HepG2 (cell line): Measurements from ENCODE around the gene HOXB5. TPM values are rescaled to one million over a fixed set of nuclear protein-coding genes. Genes with fewer than 3 reads are reported as not detected.

Experiments
- ATAC-seq: fragments of 200-7000 bp; cut with Tn5 transposase; 3 replicates; pipeline ENCODE4 v1.9.1; 2020; ENCODE audit warnings: mild to moderate bottlenecking, moderate library complexity
- BruUV-seq: library from RNA; stranded (reverse); fragments of 400-500 nt; replicated peaks from 2 replicates; lab custom pipeline; 2021; lab: Mats Ljungman, UMichigan
- CTCF ChIA-PET: fragments of 300-600 bp; formaldehyde crosslinking; extraction: SDS; loops from one replicate; lab custom pipeline; 2021; ENCODE audit warnings: low total read pairs, inconsistent platforms, low intra/inter-chr PET ratio; lab: Yijun Ruan, JAX
- POLR2A ChIA-PET: fragments of 350-600 bp; sonication (Branson Sonifier 250); formaldehyde crosslinking; loops from one replicate; lab custom pipeline; 2020; ENCODE audit warnings: antibody characterized with exemption, inconsistent platforms; lab: Yijun Ruan, JAX
- DNase-seq: peaks from one replicate; pipeline ENCODE4 v3.0.0-alpha.2; 2015; ENCODE audit warnings: low spot score
- FAIRE-seq: peaks from 3 replicates; lab custom pipeline; 2011; peaks lifted over from hg19 to GRCh38; lab: Jason Lieb, UNC
- H2AFZ ChIP-seq: one replicate; pipeline ENCODE4 v1.6.1; 2011; ENCODE audit warnings: low read length, inconsistent platforms
- H3K27ac ChIP-seq: fragments of 300-600 bp; 3 replicates; pipeline ENCODE4 v1.8.0; 2011; ENCODE audit warnings: mixed run types, mild to moderate bottlenecking, mixed read lengths, low read length, inconsistent platforms; ENCODE audit not compliant: insufficient read depth; ENCODE audit errors: extremely low read length
- H3K27me3 ChIP-seq, 2 experiments: fragments of 200-600 bp in 1 of 2; 2 replicates in 1 of 2; 3 replicates in 1 of 2; pipeline versions ENCODE4 v1.6.0 to v1.8.0; 2011; ENCODE audit warnings: low read length in 2 of 2, mild to moderate bottlenecking in 2 of 2, moderate library complexity in 2 of 2, inconsistent platforms in 1 of 2; ENCODE audit not compliant: insufficient read depth in 2 of 2, control insufficient read depth in 1 of 2
- H3K36me3 ChIP-seq, 2 experiments: fragments of 200-600 bp in 1 of 2; replicated peaks in 1 of 2; 2 replicates in 1 of 2; 3 replicates in 1 of 2; pipeline versions ENCODE4 v1.5.1 to v1.8.0; 2011; ENCODE audit warnings: low read length in 2 of 2, inconsistent platforms in 1 of 2; ENCODE audit not compliant: insufficient read depth in 2 of 2, control insufficient read depth in 1 of 2
- H3K4me1 ChIP-seq: 2 replicates; pipeline ENCODE4 v1.5.1; 2012; ENCODE audit warnings: low read length, inconsistent platforms; ENCODE audit not compliant: insufficient read depth
- H3K4me2 ChIP-seq: 2 replicates; pipeline ENCODE4 v1.6.0; 2011; ENCODE audit warnings: low read depth, low read length, inconsistent platforms
- H3K4me3 ChIP-seq, 3 experiments: fragments of 200-600 bp in 1 of 3; sonication (generic), shearing (Covaris generic) in 1 of 3; replicated peaks in 1 of 3; 2 replicates each; pipeline ENCODE4 v1.5.1; 2011 to 2016; ENCODE audit warnings: low read length in 3 of 3, inconsistent platforms in 2 of 3, low read depth in 2 of 3, mild to moderate bottlenecking in 2 of 3, control low read depth in 1 of 3, mixed read lengths in 1 of 3; ENCODE audit not compliant: insufficient read depth in 1 of 3
- H3K79me2 ChIP-seq: one replicate; pipeline ENCODE4 v1.6.1; 2011; ENCODE audit warnings: low read length, inconsistent platforms; ENCODE audit not compliant: insufficient read depth
- H3K9ac ChIP-seq: 2 replicates; pipeline ENCODE4 v1.6.0; 2011; ENCODE audit warnings: mild to moderate bottlenecking, low read depth, low read length, inconsistent platforms; ENCODE audit not compliant: insufficient read depth
- H3K9me3 ChIP-seq: 2 replicates; pipeline ENCODE4 v1.5.1; 2012; ENCODE audit warnings: mild to moderate bottlenecking, low read length
- H4K20me1 ChIP-seq: 2 replicates; pipeline ENCODE4 v1.6.0; 2011; ENCODE audit warnings: inconsistent platforms, mild to moderate bottlenecking, low read length, moderate library complexity; ENCODE audit not compliant: insufficient read depth
- CCAR2 ChIP-seq: fragments of 200-400 bp; formaldehyde crosslinking; optimal IDR thresholded peaks from 2 replicates; pipeline ENCODE3; 2018; ENCODE audit warnings: low read depth, mild to moderate bottlenecking, low read length, moderate library complexity
- DPF2 ChIP-seq: sonication (generic); formaldehyde crosslinking; IDR thresholded peaks from 2 replicates; pipeline ENCODE4 v1.4.0; 2020; ENCODE audit warnings: mild to moderate bottlenecking, low read depth, missing genetic modification reagents, borderline replicate concordance
- EHMT2 ChIP-seq: fragments of 200-600 bp; sonication (generic); IDR thresholded peaks from 2 replicates; pipeline ENCODE4 v1.7.0; 2017; ENCODE audit warnings: antibody characterized with exemption, low read depth, low read length, borderline replicate concordance
- ETS1 ChIP-seq: sonication (generic); formaldehyde crosslinking; IDR thresholded peaks from 2 replicates; pipeline ENCODE4 v1.4.0; 2020; ENCODE audit warnings: missing genetic modification reagents
- FOXP1 ChIP-seq, 2 experiments: fragments of 450-650 bp in 1 of 2; IDR thresholded peaks; 2 replicates each; pipeline ENCODE4 v1.6.1; 2017 to 2018; ENCODE audit warnings: antibody characterized with exemption in 1 of 2
- MXD3 ChIP-seq: IDR thresholded peaks from 2 replicates; pipeline ENCODE4 v1.6.1; 2016; ENCODE audit warnings: mild to moderate bottlenecking, missing biosample characterization, missing genetic modification reagents
- NONO ChIP-seq, 2 experiments: fragments of 450-650 bp in 1 of 2; sonication (generic) in 1 of 2; formaldehyde crosslinking in 1 of 2; IDR thresholded peaks in 1 of 2; conservative IDR thresholded peaks in 1 of 2; 2 replicates each; pipeline versions ENCODE4 v1.6.1 to v1.8.0; 2017 to 2022; ENCODE audit warnings: mild to moderate bottlenecking in 1 of 2, missing genetic modification reagents in 1 of 2, moderate library complexity in 1 of 2
- SNAI1 ChIP-seq: sonication (generic); formaldehyde crosslinking; IDR thresholded peaks from 2 replicates; pipeline ENCODE4 v1.5.0; 2020; ENCODE audit warnings: mild to moderate bottlenecking, missing genetic modification reagents, borderline replicate concordance
- TRIM24 ChIP-seq: sonication (generic); formaldehyde crosslinking; IDR thresholded peaks from 2 replicates; pipeline ENCODE4 v1.8.0; 2022; ENCODE audit warnings: mild to moderate bottlenecking, missing genetic modification reagents
- YY1 ChIP-seq: IDR thresholded peaks from 2 replicates; pipeline ENCODE4 v1.6.1; 2011; ENCODE audit warnings: low read length, low read depth, moderate library complexity, mild to moderate bottlenecking; ENCODE audit not compliant: insufficient read depth, insufficient replicate concordance
- ZFP90 ChIP-seq: sonication (generic); formaldehyde crosslinking; IDR thresholded peaks from 2 replicates; pipeline ENCODE4 v1.8.0; 2022; ENCODE audit warnings: missing genetic modification reagents, mild to moderate bottlenecking, inconsistent platforms, borderline replicate concordance
- ZNF234 ChIP-seq: sonication (generic); formaldehyde crosslinking; conservative IDR thresholded peaks from 2 replicates; pipeline ENCODE4 v1.5.1; 2020; ENCODE audit warnings: mild to moderate bottlenecking, missing genetic modification reagents
- ZNF263 ChIP-seq: sonication (generic); formaldehyde crosslinking; IDR thresholded peaks from 2 replicates; pipeline ENCODE4 v1.4.0; 2020; ENCODE audit warnings: missing genetic modification reagents
- ZNF468 ChIP-seq: sonication (generic); formaldehyde crosslinking; IDR thresholded peaks from 2 replicates; pipeline ENCODE4 v1.8.0; 2022; ENCODE audit warnings: mild to moderate bottlenecking, moderate library complexity, missing genetic modification reagents
- ZNF598 ChIP-seq: sonication (generic); formaldehyde crosslinking; IDR thresholded peaks from 2 replicates; pipeline ENCODE4 v1.5.1; 2020; ENCODE audit warnings: mild to moderate bottlenecking, missing genetic modification reagents, borderline replicate concordance
- ZNF75D ChIP-seq: sonication (generic); formaldehyde crosslinking; IDR thresholded peaks from 2 replicates; pipeline ENCODE4 v1.8.1; 2023; ENCODE audit warnings: missing genetic modification reagents, mild to moderate bottlenecking, borderline replicate concordance
- WGBS: methylation state at CpG from one replicate; pipeline ENCODE4 v1.1.6; 2017; ENCODE audit warnings: low lambda C conversion rate; 5-methylcytosine and 5-hydroxymethylcytosine counted together
- in situ Hi-C: cut with HindIII; loops from 2 replicates; pipeline ENCODE4 v1.10.0; 2017; ENCODE audit warnings: low pct_unique_long_range_greater_than_20kb; ENCODE audit not compliant: extremely low pct_ligation_motif_present
- intact Hi-C: fragments of 100-400 bp; cut with micrococcal nuclease; formaldehyde crosslinking; loops from one replicate; pipeline ENCODE4 v1.10.0; 2022; ENCODE audit not compliant: unreplicated experiment
- polyA plus RNA-seq, 8 experiments: library from polyadenylated mRNA; depleted of rRNA in 3 of 8; stranded (reverse) in 7 of 8; unstranded in 1 of 8; fragments of >200 nt; fragmentation: Illumina TruSeq in 4 of 8; extraction: Trizol in 4 of 8; gene quantifications; 2 replicates each; pipeline versions ENCODE4 v1.2.1 to v1.2.3, GENCODE V29; 2011 to 2016; ENCODE audit warnings: low read depth in 4 of 8, missing spikeins in 1 of 8, mixed read lengths in 1 of 8; ENCODE audit not compliant: insufficient read depth in 1 of 8
- total RNA-seq, 5 experiments: library from RNA; depleted of rRNA; stranded (reverse); fragments of >200 nt; fragmentation: Illumina TruSeq; extraction: Trizol; gene quantifications; 2 replicates each; pipeline ENCODE4 v1.2.3, GENCODE V29; 2016; ENCODE audit warnings: low read depth in 1 of 5
- TF ChIP-seq, protein P1 (sequence below): IDR thresholded peaks from 2 replicates; pipeline ENCODE4 v1.6.1; 2016

Gene HOXB5
- total and polyA plus RNA-seq, 2 of the 13 experiments (the other 11 are each of a cell fraction or from before 2014, with no cell fraction given): not detected

DNA sequence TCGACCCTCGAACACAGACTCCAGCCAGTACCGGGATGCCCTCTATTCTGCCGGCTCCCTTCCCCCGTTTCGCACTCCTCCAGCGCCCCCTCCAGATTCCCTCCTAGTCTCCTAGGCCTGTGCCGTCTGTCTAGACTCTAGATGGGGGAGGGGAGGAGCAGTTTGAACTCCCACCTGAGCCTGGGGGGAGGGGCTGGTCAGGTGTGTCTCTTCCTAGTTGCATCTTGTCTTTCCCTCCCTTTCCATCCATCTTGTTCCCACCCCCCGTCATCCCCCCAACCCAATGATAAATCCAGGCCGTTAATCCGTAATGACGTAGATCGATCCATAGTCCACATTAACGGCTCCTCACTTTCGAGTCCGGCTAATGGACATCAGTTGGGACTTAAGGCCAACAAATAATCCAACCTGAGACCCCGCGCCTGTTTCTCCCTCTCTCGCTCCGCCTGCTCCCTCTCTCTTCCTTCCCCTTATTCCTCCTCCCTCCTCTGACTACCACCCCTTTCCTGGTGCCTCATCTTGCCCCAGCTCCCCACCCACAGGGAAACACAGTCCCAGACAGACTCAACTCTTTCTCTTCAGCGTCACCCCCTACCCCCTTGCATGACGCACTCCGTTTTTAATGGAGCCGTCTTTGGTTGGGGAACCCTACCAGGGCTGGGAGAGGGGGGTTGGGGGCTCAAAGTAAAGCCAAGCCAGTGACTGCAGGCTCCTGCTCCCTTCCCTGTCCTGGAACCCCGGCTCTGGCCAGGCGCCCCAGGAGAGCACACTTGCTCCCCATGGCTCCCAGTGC lies 3.4 kb upstream of the HOXB5 start:
- DNase-seq: no peak
- POLR2A ChIA-PET: no interaction called here
- no peak for FAIRE-seq
- Histone ChIP-seq H3K9ac (no peak overlapping the region), H3K4me2 (no peak overlapping the region), H3K9me3 (no peaks in the 10 kb centered on the region), H3K27me3 (peaks cover 52 to 94% of the 10 kb centered on the region in 2 experiments), H4K20me1 (no peaks in the 10 kb centered on the region), H3K4me1 (peaks cover 10% of the 10 kb centered on the region; the same call in 1 of the 2 replicates), H3K79me2 (no peaks in the 10 kb centered on the region), H2AFZ (no peak overlapping the region), H3K36me3 (no peaks in the 10 kb centered on the region), H3K4me3 (no peak overlapping the region), H3K27ac (no peak overlapping the region)
- no peak for ATAC-seq
- BruUV-seq: no TSS peak
- in situ Hi-C loops: loop anchor here (5.0 kb wide), 1 partner anchor 445 kb away; no protein-coding TSS in a partner anchor
- 33% methylated on average over 18 of the region's 26 CpGs for WGBS
- CTCF ChIA-PET: no interaction called here
- TF ChIP-seq ZFP90 (CRISPR knock-in tag) (no peak), ZNF234 (CRISPR knock-in tag) (no peak), EHMT2 (no peak), ZNF468 (CRISPR knock-in tag) (no peak), YY1 (no peak), ZNF75D (CRISPR knock-in tag) (no peak), MXD3 (CRISPR knock-in tag) (no peak), TRIM24 (CRISPR knock-in tag) (no peak), ZNF263 (no peak), FOXP1 (IDR thresholded peaks at IDR 0.05) (no peak), FOXP1 (CRISPR knock-in tag; IDR thresholded peaks at IDR 0.05) (no peak), DPF2 (no peak), CCAR2 (no peak), NONO (IDR thresholded peaks at IDR 0.05) (no peak), NONO (CRISPR knock-in tag; conservative IDR thresholded peaks at IDR 0.05) (no peak), ZNF598 (CRISPR knock-in tag) (no peak), SNAI1 (CRISPR knock-in tag) (no peak), ETS1 (CRISPR knock-in tag) (no peak)
- TF ChIP-seq, protein P1, sequence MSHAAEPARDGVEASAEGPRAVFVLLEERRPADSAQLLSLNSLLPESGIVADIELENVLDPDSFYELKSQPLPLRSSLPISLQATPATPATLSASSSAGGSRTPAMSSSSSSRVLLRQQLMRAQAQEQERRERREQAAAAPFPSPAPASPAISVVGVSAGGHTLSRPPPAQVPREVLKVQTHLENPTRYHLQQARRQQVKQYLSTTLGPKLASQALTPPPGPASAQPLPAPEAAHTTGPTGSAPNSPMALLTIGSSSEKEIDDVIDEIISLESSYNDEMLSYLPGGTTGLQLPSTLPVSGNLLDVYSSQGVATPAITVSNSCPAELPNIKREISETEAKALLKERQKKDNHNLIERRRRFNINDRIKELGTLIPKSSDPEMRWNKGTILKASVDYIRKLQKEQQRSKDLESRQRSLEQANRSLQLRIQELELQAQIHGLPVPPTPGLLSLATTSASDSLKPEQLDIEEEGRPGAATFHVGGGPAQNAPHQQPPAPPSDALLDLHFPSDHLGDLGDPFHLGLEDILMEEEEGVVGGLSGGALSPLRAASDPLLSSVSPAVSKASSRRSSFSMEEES (CRISPR knock-in tag): no peak
- intact Hi-C loops: no loop called here
